GM12878 (cell line): ENCODE results near the gene ZMIZ1. TPM values are rescaled to one million over a fixed set of nuclear protein-coding genes. Genes with fewer than 3 reads are reported as not detected.

Source experiments
- ATAC-seq: fragments of 200-7000 bp; cut with Tn5 transposase; 3 replicates; pipeline ENCODE4 v1.9.1; 2020; ENCODE audit warnings: mild to moderate bottlenecking, moderate library complexity
- BruUV-seq: library from RNA; stranded (reverse); fragments of 400-500 nt; replicated peaks from 2 replicates; lab custom pipeline; 2021; lab: Mats Ljungman, UMichigan
- CTCF ChIA-PET: fragments of 300-600 bp; sonication (Branson Sonifier 250); formaldehyde crosslinking; extraction: SDS; loops from one replicate; lab custom pipeline; 2021; ENCODE audit warnings: inconsistent platforms; lab: Yijun Ruan, JAX
- POLR2A ChIA-PET: fragments of 350-600 bp; formaldehyde crosslinking; extraction: SDS; loops from one replicate; lab custom pipeline; 2021; ENCODE audit warnings: inconsistent platforms; lab: Charles Lee
- RAD21 ChIA-PET: fragments of 300-600 bp; sonication (Branson Sonifier 250); formaldehyde crosslinking; loops from one replicate; lab custom pipeline; 2023; ENCODE audit warnings: antibody characterized with exemption; ENCODE audit not compliant: unreplicated experiment; lab: Charles Lee
- SMC1A ChIA-PET: fragments of 300-600 bp; sonication (Branson Sonifier 250); formaldehyde crosslinking; loops from one replicate; lab custom pipeline; 2023; ENCODE audit not compliant: unreplicated experiment, uncharacterized antibody; lab: Charles Lee
- DNase-seq: peaks from one replicate; pipeline ENCODE4 v3.0.0-alpha.2; 2011; ENCODE audit warnings: low read depth, low spot score
- FAIRE-seq: peaks from 3 replicates; lab custom pipeline; 2011; peaks lifted over from hg19 to GRCh38; lab: Jason Lieb, UNC
- H2AFZ ChIP-seq: 2 replicates; pipeline ENCODE4 v1.6.0; 2011; ENCODE audit warnings: low read depth, low read length, control low read depth; ENCODE audit not compliant: control insufficient read depth
- H3K27ac ChIP-seq: 2 replicates; pipeline ENCODE4 v1.5.1; 2011; ENCODE audit warnings: control low read depth; ENCODE audit not compliant: control insufficient read depth, insufficient read depth
- H3K27me3 ChIP-seq, 2 experiments: replicated peaks in 1 of 2; 2 replicates each; pipeline versions ENCODE4 v1.6.0 to v1.6.1; 2011; ENCODE audit warnings: low read length in 1 of 2; ENCODE audit not compliant: control insufficient read depth in 2 of 2, insufficient read depth in 2 of 2
- H3K36me3 ChIP-seq, 2 experiments: 2 replicates each; pipeline ENCODE4 v1.5.1; 2011; ENCODE audit warnings: low read length in 1 of 2; ENCODE audit not compliant: control insufficient read depth in 2 of 2, insufficient read depth in 2 of 2
- H3K4me1 ChIP-seq: 2 replicates; pipeline ENCODE4 v1.6.1; 2011; ENCODE audit warnings: mild to moderate bottlenecking, low read length, moderate library complexity, mixed read lengths; ENCODE audit not compliant: control insufficient read depth, insufficient read depth
- H3K4me2 ChIP-seq: 2 replicates; pipeline ENCODE4 v1.6.0; 2011; ENCODE audit warnings: control low read depth; ENCODE audit not compliant: control insufficient read depth, insufficient read depth
- H3K4me3 ChIP-seq: fragments of 200-600 bp; sonication (generic); 2 replicates; pipeline ENCODE4 v1.5.1; 2016
- H3K79me2 ChIP-seq: 2 replicates; pipeline ENCODE4 v1.6.0; 2011; ENCODE audit warnings: low read length; ENCODE audit not compliant: control insufficient read depth, insufficient read depth
- H3K9ac ChIP-seq: 2 replicates; pipeline ENCODE4 v1.8.0; 2011; ENCODE audit warnings: low read length, control low read depth, mixed read lengths; ENCODE audit not compliant: control insufficient read depth, insufficient read depth
- H3K9me3 ChIP-seq: replicated peaks from 3 replicates; pipeline ENCODE4 v1.5.1; 2011; ENCODE audit warnings: mild to moderate bottlenecking, low read length; ENCODE audit not compliant: control insufficient read depth, insufficient read depth
- H4K20me1 ChIP-seq: 2 replicates; pipeline ENCODE4 v1.6.0; 2011; ENCODE audit not compliant: control insufficient read depth, insufficient read depth
- BHLHE40 ChIP-seq, 2 experiments: fragments of 450-650 bp in 1 of 2; IDR thresholded peaks; 2 replicates each; pipeline ENCODE4 v1.6.1; 2011 to 2017; ENCODE audit warnings: low read depth in 2 of 2, borderline replicate concordance in 1 of 2, improper control_type of control experiment in 1 of 2, low read length in 1 of 2, mild to moderate bottlenecking in 1 of 2
- CBX3 ChIP-seq: fragments of 200-600 bp; sonication (generic); IDR thresholded peaks from 2 replicates; pipeline ENCODE4 v1.6.1; 2016; ENCODE audit warnings: low read depth, borderline replicate concordance
- DPF2 ChIP-seq: fragments of 450-650 bp; IDR thresholded peaks from 2 replicates; pipeline ENCODE4 v1.6.1; 2017; ENCODE audit warnings: mild to moderate bottlenecking
- ESRRA ChIP-seq: IDR thresholded peaks from 2 replicates; pipeline ENCODE4 v1.6.1; 2012; ENCODE audit warnings: mild to moderate bottlenecking, low read length, improper control_type of control experiment
- HDAC2 ChIP-seq: fragments of 200-600 bp; sonication (generic); IDR thresholded peaks from 2 replicates; pipeline ENCODE4 v1.6.1; 2017
- SKIL ChIP-seq: fragments of 450-650 bp; IDR thresholded peaks from 2 replicates; pipeline ENCODE4 v1.6.1; 2017; ENCODE audit warnings: mild to moderate bottlenecking, low read depth, inconsistent platforms; ENCODE audit not compliant: poor library complexity, severe bottlenecking
- SREBF1 ChIP-seq: IDR thresholded peaks from 2 replicates; pipeline ENCODE4 v1.6.1; 2012; ENCODE audit warnings: mild to moderate bottlenecking, low read length
- WGBS: methylation state at CpG from one replicate; pipeline ENCODE4 v1.1.6; 2016; ENCODE audit warnings: low lambda C conversion rate; ENCODE audit not compliant: insufficient replicate concordance, insufficient coverage; ENCODE audit errors: missing lambda C conversion rate; 5-methylcytosine and 5-hydroxymethylcytosine counted together
- in situ Hi-C: fragments of 300-500 bp; cut with MboI; formaldehyde crosslinking; loops from 9 replicates; pipeline ENCODE4 v1.14.3; 2018; ENCODE audit warnings: mixed read lengths
- intact Hi-C: fragments of 100-400 bp; cut with micrococcal nuclease; formaldehyde crosslinking; loops from one replicate; pipeline ENCODE4 v1.14.2; 2022; ENCODE audit not compliant: unreplicated experiment
- polyA plus RNA-seq, 11 experiments: library from polyadenylated mRNA; depleted of rRNA in 4 of 11; unstranded in 6 of 11; stranded (reverse) in 5 of 11; fragments of >200 nt; fragmentation: Nextera tagmentation in 4 of 11; fragmentation: Illumina TruSeq in 1 of 11; extraction: Ambion mirVana in 4 of 11; extraction: Trizol in 1 of 11; gene quantifications; 1 replicate in 1 of 11; 2 replicates in 10 of 11; pipeline versions ENCODE4 v1.2.1 to v1.2.3, GENCODE V29; 2011 to 2016; ENCODE audit warnings: inconsistent platforms in 2 of 11, missing spikeins in 2 of 11, low read depth in 1 of 11
- total RNA-seq, 4 experiments: library from RNA; depleted of rRNA in 3 of 4; stranded (reverse); fragments of >200 nt in 3 of 4; fragmentation: Illumina TruSeq in 1 of 4; extraction: Trizol in 1 of 4; gene quantifications; 2 replicates each; pipeline versions ENCODE4 v1.2.1 to v1.2.3, GENCODE V29; 2013 to 2021
- TF ChIP-seq, protein P1 (sequence below): fragments of 450-650 bp; formaldehyde crosslinking; IDR thresholded peaks from 2 replicates; pipeline ENCODE4 v1.5.0; 2022; ENCODE audit warnings: mild to moderate bottlenecking, missing genetic modification characterization
- TF ChIP-seq, protein P2 (sequence below): IDR thresholded peaks from 2 replicates; pipeline ENCODE4 v1.6.1; 2011; ENCODE audit warnings: borderline replicate concordance, low read depth, mild to moderate bottlenecking, moderate library complexity, mixed read lengths, low read length; ENCODE audit not compliant: insufficient read depth; ENCODE audit errors: extremely low read length

ZMIZ1 gene
- total and polyA plus RNA-seq, 10 of the 15 experiments (the other 5 are each of a cell fraction or from before 2014, with no cell fraction given): 3.1 to 82.3 (median 14.9) TPM

- Histone ChIP-seq H3K9me3 (no peaks in the 10 kb centered on the region), H3K4me1 (no peaks in the 10 kb centered on the region), H3K27me3 (peaks cover 0 to 9% of the 10 kb centered on the region in 2 experiments; a peak in 3 of 4 replicates), H3K4me2 (no peak overlapping the region), H3K79me2 (no peaks in the 10 kb centered on the region), H3K27ac (no peak overlapping the region), H3K4me3 (no peak overlapping the region), H3K36me3 (no peaks in the 10 kb centered on the region), H3K9ac (no peak overlapping the region), H4K20me1 (no peaks in the 10 kb centered on the region; the same call in 1 of the 2 replicates), H2AFZ (no peak overlapping the region)
- FAIRE-seq (no peak), ATAC-seq (no peak), DNase-seq (no peak)
- intact Hi-C loops: no loop called here
- ChIA-PET RAD21 (no interaction called here), POLR2A (no interaction called here), SMC1A (no interaction called here), CTCF (no interaction called here)
- in situ Hi-C loops: no loop called here
- WGBS: 45% methylated on average over 10 of the region's 10 CpGs
- TF ChIP-seq BHLHE40 (IDR thresholded peaks at IDR 0.05; ENCODE audit: borderline replicate concordance in 1 of 2, low read depth in 2 of 2, low read length in 1 of 2): no peak
- BruUV-seq: no TSS peak
These were observed 13.5 kb upstream of the ZMIZ1 start for GRCh38 chr10:79055100-79055782.

DNA sequence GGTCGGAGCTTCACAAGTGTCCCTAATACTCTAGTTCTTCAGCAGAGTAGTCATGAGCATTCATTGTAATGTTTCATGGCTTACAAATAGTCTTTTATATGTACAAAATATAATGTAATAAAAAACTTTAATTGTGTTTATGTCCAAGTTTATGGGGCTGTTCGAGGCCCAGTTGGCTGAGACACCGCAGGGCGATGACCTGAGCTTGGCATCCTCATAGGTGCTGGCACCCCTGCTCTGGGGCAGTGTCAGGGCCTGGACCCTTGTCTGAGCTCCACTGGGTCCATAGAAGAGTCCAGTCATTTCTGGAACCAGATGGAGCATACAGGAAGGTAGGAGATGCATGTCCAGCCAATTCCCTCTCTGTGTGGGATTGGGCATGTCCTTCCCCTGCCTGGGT lies 12.9 kb upstream of the ZMIZ1 start:
- ATAC-seq (no peak), DNase-seq (no peak), FAIRE-seq (no peak)
- no peaks in the 10 kb centered on the region for H3K4me1 ChIP-seq
- ChIA-PET CTCF (no interaction called here), SMC1A (no interaction called here), RAD21 (no interaction called here), POLR2A (no interaction called here)
- peaks cover 0 to 10% of the 10 kb centered on the region in 2 experiments; a peak in 3 of 4 replicates for H3K27me3 ChIP-seq
- no peak overlapping the region for H3K4me3 ChIP-seq
- in situ Hi-C loops: no loop called here
- no peaks in the 10 kb centered on the region for H3K79me2 ChIP-seq
- H3K36me3 ChIP-seq: no peaks in the 10 kb centered on the region
- H3K9ac ChIP-seq: no peak overlapping the region
- no peaks in the 10 kb centered on the region; the same call in 1 of the 2 replicates for H4K20me1 ChIP-seq
- no TSS peak for BruUV-seq
- no peaks in the 10 kb centered on the region for H3K9me3 ChIP-seq
- WGBS: 48% methylated on average over 4 of the region's 4 CpGs
- H2AFZ ChIP-seq: no peak overlapping the region
- no peak overlapping the region for H3K27ac ChIP-seq
- H3K4me2 ChIP-seq: no peak overlapping the region
- intact Hi-C loops: no loop called here
- TF ChIP-seq CBX3: no peak
- TF ChIP-seq SKIL: no peak
- no peak for TF ChIP-seq ESRRA
- TF ChIP-seq, protein P1, sequence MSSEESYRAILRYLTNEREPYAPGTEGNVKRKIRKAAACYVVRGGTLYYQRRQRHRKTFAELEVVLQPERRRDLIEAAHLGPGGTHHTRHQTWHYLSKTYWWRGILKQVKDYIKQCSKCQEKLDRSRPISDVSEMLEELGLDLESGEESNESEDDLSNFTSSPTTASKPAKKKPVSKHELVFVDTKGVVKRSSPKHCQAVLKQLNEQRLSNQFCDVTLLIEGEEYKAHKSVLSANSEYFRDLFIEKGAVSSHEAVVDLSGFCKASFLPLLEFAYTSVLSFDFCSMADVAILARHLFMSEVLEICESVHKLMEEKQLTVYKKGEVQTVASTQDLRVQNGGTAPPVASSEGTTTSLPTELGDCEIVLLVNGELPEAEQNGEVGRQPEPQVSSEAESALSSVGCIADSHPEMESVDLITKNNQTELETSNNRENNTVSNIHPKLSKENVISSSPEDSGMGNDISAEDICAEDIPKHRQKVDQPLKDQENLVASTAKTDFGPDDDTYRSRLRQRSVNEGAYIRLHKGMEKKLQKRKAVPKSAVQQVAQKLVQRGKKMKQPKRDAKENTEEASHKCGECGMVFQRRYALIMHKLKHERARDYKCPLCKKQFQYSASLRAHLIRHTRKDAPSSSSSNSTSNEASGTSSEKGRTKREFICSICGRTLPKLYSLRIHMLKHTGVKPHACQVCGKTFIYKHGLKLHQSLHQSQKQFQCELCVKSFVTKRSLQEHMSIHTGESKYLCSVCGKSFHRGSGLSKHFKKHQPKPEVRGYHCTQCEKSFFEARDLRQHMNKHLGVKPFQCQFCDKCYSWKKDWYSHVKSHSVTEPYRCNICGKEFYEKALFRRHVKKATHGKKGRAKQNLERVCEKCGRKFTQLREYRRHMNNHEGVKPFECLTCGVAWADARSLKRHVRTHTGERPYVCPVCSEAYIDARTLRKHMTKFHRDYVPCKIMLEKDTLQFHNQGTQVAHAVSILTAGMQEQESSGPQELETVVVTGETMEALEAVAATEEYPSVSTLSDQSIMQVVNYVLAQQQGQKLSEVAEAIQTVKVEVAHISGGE (CRISPR knock-in tag): no peak
- no peak for TF ChIP-seq DPF2
- TF ChIP-seq, protein P2, sequence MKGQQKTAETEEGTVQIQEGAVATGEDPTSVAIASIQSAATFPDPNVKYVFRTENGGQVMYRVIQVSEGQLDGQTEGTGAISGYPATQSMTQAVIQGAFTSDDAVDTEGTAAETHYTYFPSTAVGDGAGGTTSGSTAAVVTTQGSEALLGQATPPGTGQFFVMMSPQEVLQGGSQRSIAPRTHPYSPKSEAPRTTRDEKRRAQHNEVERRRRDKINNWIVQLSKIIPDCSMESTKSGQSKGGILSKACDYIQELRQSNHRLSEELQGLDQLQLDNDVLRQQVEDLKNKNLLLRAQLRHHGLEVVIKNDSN: no peak
- TF ChIP-seq HDAC2: no peak
- TF ChIP-seq SREBF1: no peak
